Measurements from ENCODE around the gene DPP6. TPM values are rescaled to one million over a fixed set of nuclear protein-coding genes. Genes with fewer than 3 reads are reported as not detected.
A peak's percentile ranks its signal among the peaks of the same experiment; 100 is the strongest.

The DPP6 gene
- total RNA-seq, 1 donor, result under 0.01 TPM

- TF ChIP-seq CTCF (IDR thresholded peaks at IDR 0.05; ENCODE audit: insufficient read depth, low read depth, low read length), result no peak
- H3K4me3 ChIP-seq (ENCODE audit: low read depth, low read length), result no peak overlapping the region
- DNase-seq (ENCODE audit: low read depth), result peak; percentile 9
These were observed 783.8 kb downstream of the DPP6 start for GRCh38 chr7:154836021-154836448.

DNA sequence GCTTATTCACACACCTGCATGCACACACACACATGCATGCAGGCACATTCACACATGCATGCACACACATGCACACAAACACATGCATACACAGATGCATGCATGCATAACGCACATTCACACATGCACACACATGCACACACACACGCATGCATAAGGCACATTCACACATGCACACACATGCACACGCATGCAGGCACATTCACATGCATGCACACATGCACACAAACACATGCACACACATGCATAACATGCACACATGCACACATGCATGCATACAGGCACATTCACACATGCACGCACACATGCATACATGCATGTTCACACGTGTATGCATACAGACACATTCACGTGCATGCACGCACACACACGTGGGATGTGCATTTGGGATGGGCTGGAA lies 784.9 kb downstream of the DPP6 start:
- no peak for TF ChIP-seq CTCF (IDR thresholded peaks at IDR 0.05; ENCODE audit: insufficient read depth, low read depth, low read length)
- DNase-seq (ENCODE audit: low read depth), result no peak
- no peak overlapping the region for H3K4me3 ChIP-seq (ENCODE audit: low read depth, low read length)

DNA sequence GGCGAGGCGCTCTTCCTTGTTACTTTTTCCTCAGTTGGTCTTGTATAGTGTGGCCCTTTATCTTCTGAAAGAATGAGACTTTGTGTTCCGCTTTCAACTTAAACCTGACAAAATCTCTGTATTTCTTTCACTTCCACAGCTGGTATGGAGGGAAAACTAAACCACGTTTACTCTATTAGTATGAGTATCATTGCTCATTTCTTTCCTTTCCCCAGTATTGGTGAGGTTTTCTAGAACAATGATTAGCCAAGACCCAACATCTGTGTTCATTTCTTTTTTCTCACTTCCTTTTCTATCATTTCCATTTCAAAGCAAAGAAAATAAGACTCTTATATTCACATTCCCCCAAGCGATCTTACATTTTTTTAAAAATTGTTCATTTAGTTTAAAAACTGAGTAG lies 785.4 kb downstream of the DPP6 start:
- DNase-seq (ENCODE audit: low read depth), result no peak
- no peak for TF ChIP-seq CTCF (IDR thresholded peaks at IDR 0.05; ENCODE audit: insufficient read depth, low read depth, low read length)

DNA sequence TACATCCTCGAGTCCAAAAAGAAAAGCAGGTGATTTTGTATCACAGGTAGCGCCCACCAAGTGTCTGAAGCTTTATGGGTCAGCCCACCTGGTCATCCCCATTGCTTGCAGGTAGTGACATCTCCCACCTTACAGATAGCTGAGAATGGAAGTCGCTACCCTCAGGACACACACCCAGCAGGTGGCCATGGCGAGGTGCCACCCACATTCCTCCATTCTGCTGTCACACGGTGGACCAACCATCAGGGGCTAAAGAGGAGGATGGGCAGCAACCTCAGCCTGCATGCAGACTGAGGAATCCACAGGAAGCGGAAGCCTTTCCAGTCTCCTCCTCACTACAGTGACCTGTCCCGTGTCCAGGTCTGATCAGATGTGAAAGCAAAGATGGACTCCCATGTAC lies 787.9 kb downstream of the DPP6 start:
- DNase-seq (ENCODE audit: low read depth), result no peak
- H3K4me3 ChIP-seq (ENCODE audit: low read depth, low read length), result no peak overlapping the region
- no peak for TF ChIP-seq CTCF (IDR thresholded peaks at IDR 0.05; ENCODE audit: insufficient read depth, low read depth, low read length)

More for the DNA sequence above, 785.4 kb downstream of the DPP6 start:
- H3K4me3 ChIP-seq (ENCODE audit: low read depth, low read length), result no peak overlapping the region

DNA sequence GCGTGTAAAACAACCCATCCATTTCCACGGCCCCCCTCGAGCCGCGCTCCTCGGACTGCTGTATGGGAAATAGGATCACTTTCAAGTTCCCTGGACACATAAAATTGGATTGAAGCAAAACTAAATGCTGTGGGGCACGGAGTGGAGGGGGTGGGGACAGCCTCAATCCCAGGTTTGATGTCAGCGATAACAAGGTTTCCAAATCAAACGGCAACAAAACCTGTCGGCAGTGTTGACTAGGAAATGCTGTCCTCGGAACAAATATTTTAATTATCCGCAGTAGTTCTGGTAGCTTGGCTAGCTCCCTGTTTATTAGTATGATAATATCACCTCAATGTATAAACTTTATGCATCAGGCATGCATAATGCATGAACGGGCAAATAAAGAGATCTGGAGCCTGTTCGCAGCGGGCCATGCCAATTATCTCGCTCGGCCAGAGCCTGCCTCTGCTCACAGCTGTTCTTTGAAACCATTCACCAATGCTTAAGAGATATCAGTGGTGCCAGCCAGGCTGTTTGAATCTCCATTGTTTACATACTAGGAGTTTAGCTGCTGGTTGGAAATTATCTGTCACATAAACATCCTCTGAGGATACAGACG lies 789.6 kb downstream of the DPP6 start:
- no peak overlapping the region for H3K4me3 ChIP-seq (ENCODE audit: low read depth, low read length)
- peak; percentile 41 for DNase-seq (ENCODE audit: low read depth)
- no peak for TF ChIP-seq CTCF (IDR thresholded peaks at IDR 0.05; ENCODE audit: insufficient read depth, low read depth, low read length)

- no peak for TF ChIP-seq CTCF (IDR thresholded peaks at IDR 0.05; ENCODE audit: insufficient read depth, low read depth, low read length)
- peak; percentile 50 for DNase-seq (ENCODE audit: low read depth)
- no peak overlapping the region for H3K4me3 ChIP-seq (ENCODE audit: low read depth, low read length)
These were observed 790.4 kb downstream of the DPP6 start for GRCh38 chr7:154842591-154842990.

DNA sequence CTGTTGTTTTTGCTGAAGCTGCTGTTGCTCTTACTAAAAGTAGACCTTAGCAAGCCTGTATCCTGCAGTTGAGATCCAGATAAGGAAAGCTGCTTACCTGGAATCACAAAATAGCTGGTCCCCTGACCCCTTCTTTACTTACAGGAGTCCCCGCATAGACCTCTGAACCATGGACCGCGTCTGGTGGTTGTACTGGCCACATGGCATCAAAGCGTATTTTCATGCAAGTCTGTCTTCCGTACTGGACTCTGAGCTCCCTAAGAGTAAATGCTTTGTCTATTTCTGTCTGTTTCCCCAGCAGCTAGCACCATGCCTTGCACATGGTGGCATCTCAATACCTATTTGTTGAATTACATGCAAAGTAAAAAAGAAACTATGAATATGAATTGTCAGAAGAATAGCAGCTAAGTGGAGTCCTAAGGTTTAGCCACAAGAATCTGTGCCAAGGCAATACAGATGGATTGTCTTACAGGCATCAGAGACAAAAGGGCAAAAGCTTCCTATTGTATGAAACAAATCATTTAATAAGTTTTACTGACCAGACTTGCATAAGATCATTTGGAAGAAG lies 791.6 kb downstream of the DPP6 start:
- no peak for TF ChIP-seq CTCF (IDR thresholded peaks at IDR 0.05; ENCODE audit: insufficient read depth, low read depth, low read length)
- no peak for DNase-seq (ENCODE audit: low read depth)
- no peak overlapping the region for H3K4me3 ChIP-seq (ENCODE audit: low read depth, low read length)
